Measurements from ENCODE around the gene IMP3.

IMP3 gene

GRCh38 chr15:75672646-75673425, 32.8 kb upstream of the IMP3 start:
- DNase-seq = no peak

GRCh38 chr15:75671730-75672602, 31.9 kb upstream of the IMP3 start:
- DNase-seq = no peak

- DNase-seq = no peak
Observed at GRCh38 chr15:75669879-75670212, 29.8 kb upstream of the IMP3 start.

- DNase-seq = no peak
Observed at GRCh38 chr15:75669191-75669878, 29.3 kb upstream of the IMP3 start.

GRCh38 chr15:75666823-75667501, 26.9 kb upstream of the IMP3 start:
- DNase-seq = no peak

GRCh38 chr15:75663931-75664421, 24.0 kb upstream of the IMP3 start:
- no peak for DNase-seq

- no peak for DNase-seq
Observed at GRCh38 chr15:75662823-75663519, 22.9 kb upstream of the IMP3 start.

- no peak for DNase-seq
Observed at GRCh38 chr15:75661756-75662140, 21.7 kb upstream of the IMP3 start.

GRCh38 chr15:75661100-75661755, 21.2 kb upstream of the IMP3 start:
- no peak for DNase-seq

GRCh38 chr15:75659928-75660645, 20.1 kb upstream of the IMP3 start:
- no peak for DNase-seq

- no peak for DNase-seq
Observed at GRCh38 chr15:75659141-75659771, 19.2 kb upstream of the IMP3 start.

GRCh38 chr15:75656813-75657212, 16.8 kb upstream of the IMP3 start:
- no peak for DNase-seq

- DNase-seq = no peak
Observed at GRCh38 chr15:75656331-75656730, 16.3 kb upstream of the IMP3 start.

GRCh38 chr15:75655931-75656330, 15.9 kb upstream of the IMP3 start:
- DNase-seq = no peak

- DNase-seq = no peak
Observed at GRCh38 chr15:75654201-75654907, 14.3 kb upstream of the IMP3 start.

- no peak for DNase-seq
Observed at GRCh38 chr15:75653347-75653913, 13.4 kb upstream of the IMP3 start.

GRCh38 chr15:75651810-75652543, 12.0 kb upstream of the IMP3 start:
- DNase-seq = no peak

GRCh38 chr15:75650908-75651809, 11.1 kb upstream of the IMP3 start:
- DNase-seq = no peak
